GM12872 (cell line): ENCODE results near the gene EPB41L1.

ENCODE experiments used
- TF ChIP-seq, protein P1 (sequence below): IDR thresholded peaks from 3 replicates; pipeline ENCODE4 v1.5.1; 2011; ENCODE audit warnings: low read depth, mild to moderate bottlenecking, low read length, moderate library complexity; ENCODE audit not compliant: insufficient read depth

The EPB41L1 gene

DNA sequence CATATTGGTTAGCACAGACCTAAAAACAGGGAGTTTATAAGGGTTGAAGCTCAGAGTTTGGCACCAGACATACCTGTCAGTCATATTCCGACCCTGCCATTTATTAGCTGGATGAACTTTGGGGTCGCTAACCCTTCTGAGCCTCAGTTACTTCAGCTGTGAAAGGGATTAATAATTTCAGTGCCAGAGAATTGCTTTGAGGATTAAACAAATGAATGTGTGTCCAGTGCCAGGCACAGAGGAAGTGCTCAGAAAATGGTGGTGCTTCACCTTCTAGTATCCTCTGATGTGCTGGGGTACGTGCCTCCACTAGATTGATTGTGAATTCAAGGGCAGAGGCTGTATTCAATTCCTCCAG is 4.1 kb upstream of the EPB41L1 start:
- TF ChIP-seq, protein P1, sequence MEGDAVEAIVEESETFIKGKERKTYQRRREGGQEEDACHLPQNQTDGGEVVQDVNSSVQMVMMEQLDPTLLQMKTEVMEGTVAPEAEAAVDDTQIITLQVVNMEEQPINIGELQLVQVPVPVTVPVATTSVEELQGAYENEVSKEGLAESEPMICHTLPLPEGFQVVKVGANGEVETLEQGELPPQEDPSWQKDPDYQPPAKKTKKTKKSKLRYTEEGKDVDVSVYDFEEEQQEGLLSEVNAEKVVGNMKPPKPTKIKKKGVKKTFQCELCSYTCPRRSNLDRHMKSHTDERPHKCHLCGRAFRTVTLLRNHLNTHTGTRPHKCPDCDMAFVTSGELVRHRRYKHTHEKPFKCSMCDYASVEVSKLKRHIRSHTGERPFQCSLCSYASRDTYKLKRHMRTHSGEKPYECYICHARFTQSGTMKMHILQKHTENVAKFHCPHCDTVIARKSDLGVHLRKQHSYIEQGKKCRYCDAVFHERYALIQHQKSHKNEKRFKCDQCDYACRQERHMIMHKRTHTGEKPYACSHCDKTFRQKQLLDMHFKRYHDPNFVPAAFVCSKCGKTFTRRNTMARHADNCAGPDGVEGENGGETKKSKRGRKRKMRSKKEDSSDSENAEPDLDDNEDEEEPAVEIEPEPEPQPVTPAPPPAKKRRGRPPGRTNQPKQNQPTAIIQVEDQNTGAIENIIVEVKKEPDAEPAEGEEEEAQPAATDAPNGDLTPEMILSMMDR: no peak

DNA sequence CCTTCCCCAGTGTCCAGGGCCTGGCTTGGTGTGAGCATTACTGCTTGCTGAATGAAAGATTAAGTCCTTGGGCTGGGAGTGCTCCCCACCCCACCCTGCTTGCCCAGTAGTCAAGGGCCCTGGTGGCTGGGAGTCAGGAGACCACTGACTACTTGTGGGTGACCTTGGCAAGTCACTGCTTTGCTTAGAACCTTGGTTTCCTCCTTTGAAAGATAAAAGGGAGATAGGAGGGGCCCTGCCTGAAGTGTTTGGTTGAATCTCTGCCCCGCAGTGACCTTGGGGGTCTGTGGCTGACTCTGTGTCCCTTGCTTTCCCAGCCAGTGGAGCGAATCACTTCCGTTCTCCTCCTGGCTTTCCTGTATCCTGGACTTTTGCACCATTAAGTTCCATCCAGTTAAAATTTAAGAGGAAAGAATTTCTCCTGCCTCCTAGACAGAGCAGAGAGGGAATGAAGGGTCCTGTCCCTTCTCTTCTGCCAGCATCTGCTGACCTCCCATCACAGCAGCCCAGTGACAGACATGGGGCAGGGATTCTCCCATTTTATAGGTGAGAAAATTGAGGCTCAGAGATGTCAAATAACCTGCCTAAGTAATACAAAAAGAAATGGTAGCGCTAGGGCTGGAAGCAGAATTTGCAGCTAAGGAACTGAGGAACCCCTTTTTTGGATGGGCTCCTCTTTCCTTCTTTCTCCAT is 3.5 kb upstream of the EPB41L1 start:
- TF ChIP-seq, protein P1: no peak

DNA sequence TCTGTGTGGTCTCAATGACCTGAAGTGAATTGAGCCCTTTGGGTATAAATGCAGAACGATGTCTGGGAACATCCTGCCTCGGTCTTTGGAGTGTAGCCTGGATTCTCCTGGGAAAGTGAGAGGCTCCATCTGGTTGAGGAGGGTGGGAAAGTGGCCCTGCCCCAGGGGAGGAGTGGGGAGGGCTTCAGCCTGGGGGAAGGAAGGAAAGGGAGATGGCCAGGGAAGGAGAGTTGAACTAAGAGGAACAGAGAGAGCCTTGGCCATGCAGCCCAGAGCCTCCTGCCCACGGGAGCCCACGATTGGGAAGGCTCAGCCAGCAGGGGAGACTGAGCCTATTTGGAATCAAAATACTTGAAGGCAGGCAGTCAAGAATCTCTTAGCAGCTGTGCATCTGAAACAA is 2.3 kb upstream of the EPB41L1 start:
- TF ChIP-seq, protein P1: no peak

DNA sequence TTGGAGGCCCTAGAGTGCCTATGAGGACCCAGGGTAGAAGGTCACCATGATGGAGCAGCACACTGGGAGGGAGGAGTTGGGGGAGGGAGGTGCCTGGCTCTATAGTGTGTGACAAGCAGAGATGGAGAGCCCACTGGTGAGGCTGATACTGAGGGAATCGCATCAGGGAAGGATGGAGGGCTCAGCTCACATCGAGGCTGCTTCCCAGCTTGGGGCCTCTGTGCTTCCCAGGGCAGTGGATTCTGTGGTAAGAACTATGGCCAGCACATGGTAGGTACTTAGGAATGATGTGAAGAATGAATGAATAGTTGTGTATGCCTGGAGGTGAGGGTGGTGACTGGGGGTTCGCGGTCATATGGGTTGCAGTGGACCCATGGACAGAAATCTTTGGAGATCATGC is 1.3 kb upstream of the EPB41L1 start:
- TF ChIP-seq, protein P1: no peak

DNA sequence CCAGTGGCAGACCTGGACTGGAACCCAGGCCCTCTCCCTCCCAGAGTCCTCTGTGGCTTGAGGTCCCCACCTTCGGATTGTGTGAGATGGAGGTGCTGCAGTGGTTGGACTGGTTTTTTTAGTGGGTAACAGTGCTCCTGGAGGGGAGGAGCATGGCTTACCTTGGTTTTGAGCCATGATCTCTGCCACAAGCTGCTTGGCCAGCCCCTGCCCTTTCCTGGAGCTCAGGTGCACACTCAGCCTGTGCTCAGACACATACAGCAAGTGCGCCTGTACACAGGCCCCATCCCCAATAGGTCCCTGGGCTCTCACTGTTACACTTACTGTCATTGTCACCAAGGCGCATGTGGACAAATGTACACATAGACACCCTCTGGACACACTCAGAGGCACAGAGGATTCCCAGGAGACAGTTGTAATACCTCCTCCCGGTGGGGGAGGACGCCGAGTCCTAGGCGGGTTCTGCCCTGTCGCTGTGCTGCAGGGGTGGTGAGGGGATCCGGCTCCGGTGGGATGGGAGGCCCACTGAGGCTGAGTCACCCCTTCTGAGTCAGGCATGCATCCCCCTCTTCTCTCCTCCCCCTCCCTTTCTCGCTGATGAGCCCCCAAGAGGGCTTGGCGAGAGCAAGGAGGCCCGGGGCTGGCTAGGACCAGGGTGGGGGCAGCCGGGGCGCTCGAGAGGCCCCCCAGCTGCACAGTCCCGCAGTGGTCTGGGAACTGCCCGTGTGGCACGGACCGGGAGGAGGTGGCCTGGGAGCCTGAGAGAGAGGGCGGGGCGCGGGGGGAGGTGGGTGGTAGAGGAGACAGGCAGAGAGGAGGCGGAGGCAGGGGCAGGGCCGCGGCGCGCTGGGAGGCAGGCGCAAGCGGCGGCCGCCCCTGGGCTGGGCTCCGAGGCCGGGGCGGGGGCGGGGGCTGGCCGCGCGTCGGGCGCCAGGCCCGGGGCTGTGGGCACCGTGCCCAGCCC is 522 bp upstream of the EPB41L1 start:
- TF ChIP-seq, protein P1: no peak

DNA sequence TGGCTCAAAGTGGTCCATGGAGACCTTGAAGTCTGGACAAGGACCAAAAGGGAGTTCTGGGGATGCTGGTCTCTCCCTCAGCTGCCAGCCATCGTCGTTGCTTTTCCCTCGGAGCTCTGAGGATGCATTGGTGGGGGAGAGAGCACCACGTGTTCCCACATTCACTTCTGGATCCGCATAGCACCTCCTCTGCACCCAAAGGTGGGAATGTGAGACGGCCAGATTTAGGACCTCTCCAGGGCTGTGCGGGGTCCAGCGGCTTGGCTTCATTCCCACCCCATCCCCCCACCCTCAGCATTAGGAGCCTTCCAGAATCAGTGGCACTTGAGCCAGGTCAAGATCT is 1.1 kb downstream of the EPB41L1 start:
- TF ChIP-seq, protein P1: no peak

DNA sequence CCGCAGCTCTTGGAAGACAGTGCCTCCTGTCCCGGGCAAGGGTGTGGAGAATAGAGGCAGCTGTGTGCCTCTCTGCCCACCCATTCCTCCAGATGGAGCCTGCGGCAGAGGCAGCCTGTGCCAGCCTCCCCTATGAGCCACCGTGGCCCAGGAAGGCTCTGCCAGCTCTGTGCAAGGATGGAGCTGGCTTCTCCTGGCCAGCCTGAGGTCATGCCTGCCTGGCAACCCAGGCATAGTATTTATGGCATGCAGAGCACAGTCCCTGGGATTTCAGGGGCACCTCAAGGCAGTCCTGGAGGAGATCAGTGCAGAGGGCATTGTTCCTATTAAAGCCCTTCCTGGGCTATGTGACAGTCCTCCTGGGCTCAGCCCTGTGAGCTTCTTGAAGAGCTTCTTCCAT is 1.5 kb downstream of the EPB41L1 start:
- TF ChIP-seq, protein P1: no peak
